Tibial nerve (tissue), 4 donors: ENCODE data around the gene SIX5.

Experiments used
- EP300 ChIP-seq, 2 donors: sonication (generic); formaldehyde crosslinking; IDR thresholded peaks; one replicate each; pipeline ENCODE4 v1.6.1; 2017; ENCODE audit warnings: antibody characterized with exemption in 2 of 2, mild to moderate bottlenecking in 1 of 2
- POLR2A ChIP-seq, 2 donors: fragments of 450-650 bp; IDR thresholded peaks; one replicate each; pipeline ENCODE4 v1.6.1; 2017; ENCODE audit warnings: antibody characterized with exemption in 2 of 2, mild to moderate bottlenecking in 2 of 2, moderate library complexity in 2 of 2
- TF ChIP-seq, protein P1 (sequence below), 5 experiments: fragments of 200-600 bp in 3 of 5; fragments of 450-650 bp in 2 of 5; sonication (generic) in 3 of 5; IDR thresholded peaks; one replicate each; pipeline ENCODE4 v1.5.1; 2016 to 2019; ENCODE audit warnings: antibody characterized with exemption in 5 of 5, mild to moderate bottlenecking in 3 of 5, moderate library complexity in 2 of 5

DNA sequence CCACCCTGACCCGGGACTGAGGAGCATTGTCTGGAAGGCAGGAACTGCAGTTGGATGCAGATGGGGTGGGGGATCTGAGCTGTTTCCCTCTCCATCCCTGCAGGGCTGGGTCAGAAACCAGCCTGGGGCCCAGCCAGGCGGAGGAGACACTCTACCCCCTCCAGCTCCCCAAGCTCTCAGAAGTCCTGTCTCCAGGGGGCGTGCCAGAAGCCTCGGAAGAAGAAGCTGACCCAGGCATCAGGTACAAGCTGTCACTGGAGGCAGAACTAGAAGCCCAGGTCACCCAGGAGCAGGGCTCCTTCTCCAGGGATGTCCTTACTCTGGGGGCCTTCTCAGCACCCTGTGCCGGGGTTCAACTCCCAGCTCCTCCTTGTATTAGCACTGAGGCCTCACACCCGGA, 15.5 kb downstream of the SIX5 start:
- TF ChIP-seq, protein P1, sequence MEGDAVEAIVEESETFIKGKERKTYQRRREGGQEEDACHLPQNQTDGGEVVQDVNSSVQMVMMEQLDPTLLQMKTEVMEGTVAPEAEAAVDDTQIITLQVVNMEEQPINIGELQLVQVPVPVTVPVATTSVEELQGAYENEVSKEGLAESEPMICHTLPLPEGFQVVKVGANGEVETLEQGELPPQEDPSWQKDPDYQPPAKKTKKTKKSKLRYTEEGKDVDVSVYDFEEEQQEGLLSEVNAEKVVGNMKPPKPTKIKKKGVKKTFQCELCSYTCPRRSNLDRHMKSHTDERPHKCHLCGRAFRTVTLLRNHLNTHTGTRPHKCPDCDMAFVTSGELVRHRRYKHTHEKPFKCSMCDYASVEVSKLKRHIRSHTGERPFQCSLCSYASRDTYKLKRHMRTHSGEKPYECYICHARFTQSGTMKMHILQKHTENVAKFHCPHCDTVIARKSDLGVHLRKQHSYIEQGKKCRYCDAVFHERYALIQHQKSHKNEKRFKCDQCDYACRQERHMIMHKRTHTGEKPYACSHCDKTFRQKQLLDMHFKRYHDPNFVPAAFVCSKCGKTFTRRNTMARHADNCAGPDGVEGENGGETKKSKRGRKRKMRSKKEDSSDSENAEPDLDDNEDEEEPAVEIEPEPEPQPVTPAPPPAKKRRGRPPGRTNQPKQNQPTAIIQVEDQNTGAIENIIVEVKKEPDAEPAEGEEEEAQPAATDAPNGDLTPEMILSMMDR (IDR thresholded peaks at IDR 0.05): no peak
- TF ChIP-seq POLR2A (IDR thresholded peaks at IDR 0.05) (no peak), EP300 (IDR thresholded peaks at IDR 0.05) (no peak)
